Activated CD4-positive, alpha-beta memory T cell treated with anti-CD3 and anti-CD28 coated beads, Interleukin-2, amount 10 ng/mL, durations not matched to agents 7 days and 5 days (primary cell): Measurements from ENCODE around the gene DDI2. TPM values are rescaled to one million over a fixed set of nuclear protein-coding genes. Genes with fewer than 3 reads are reported as not detected.
"Not testable (repeated sequence)": the region's sequence is repeated elsewhere in the genome, so short reads cannot be mapped to it uniquely, and the experiment has no call there.

Experiments used
- CTCF ChIA-PET: fragments of 350-600 bp; sonication (Branson Sonifier 250); formaldehyde crosslinking; loops from one replicate; lab custom pipeline; 2021; ENCODE audit warnings: antibody characterized with exemption, inconsistent platforms; lab: Charles Lee
- POLR2A ChIA-PET: fragments of 350-600 bp; sonication (Branson Sonifier 250); formaldehyde crosslinking; loops from one replicate; lab custom pipeline; 2021; ENCODE audit warnings: antibody characterized with exemption; lab: Charles Lee
- DNase-seq: peaks from one replicate; pipeline ENCODE4 v3.0.0-alpha.2; 2020
- H3K27ac Mint-ChIP-seq: one replicate; pipeline ENCODE4 v1.8.0; 2021; ENCODE audit warnings: mild to moderate bottlenecking, mixed read lengths
- H3K27me3 Mint-ChIP-seq: one replicate; pipeline ENCODE4 v1.8.0; 2021; ENCODE audit warnings: mixed read lengths
- H3K36me3 Mint-ChIP-seq: one replicate; pipeline ENCODE4 v1.8.0; 2021; ENCODE audit warnings: low read depth, mixed read lengths
- H3K4me1 Mint-ChIP-seq: one replicate; pipeline ENCODE4 v1.8.0; 2021; ENCODE audit warnings: mixed read lengths
- H3K4me3 Mint-ChIP-seq: one replicate; pipeline ENCODE4 v1.8.0; 2021; ENCODE audit warnings: mild to moderate bottlenecking, mixed read lengths
- H3K9me3 Mint-ChIP-seq: one replicate; pipeline ENCODE4 v1.8.0; 2021; ENCODE audit warnings: mixed read lengths
- total RNA-seq, 2 experiments: library from RNA; stranded (reverse); gene quantifications; one replicate each; pipeline ENCODE4 v1.2.3, GENCODE V29; 2021

The DDI2 gene
- total RNA-seq, 2 experiments from 2014 or later = 30.5 to 32.7 TPM

GRCh38 chr1:15584489-15585363 lies 32.5 kb upstream of the DDI2 start, which contains the start of gene AGMAT:
AGMAT (minus strand) TSS chr1:15585051; CDS start chr1:15584967, 84 bp downstream.
- Mint-ChIP-seq H3K4me1 (peaks cover 25% of the 10 kb centered on the region), H3K4me3 (peak within 1 kb of the TSS; percentile 70), H3K9me3 (no peaks in the 10 kb centered on the region), H3K27me3 (no peaks in the 10 kb centered on the region), H3K36me3 (peaks cover 26% of the 10 kb centered on the region), H3K27ac (peak within 1 kb of the TSS; percentile 75)
- POLR2A ChIA-PET = interaction anchor here (0.6 to 1.3 kb wide), 6 partner anchors 18 to 100 kb away, joined by 3 to 5 read pairs (median 4); partner anchors contain the start of gene DNAJC16
- DNase-seq = peak; percentile 63
- CTCF ChIA-PET = interaction anchor here (0.6 to 1.2 kb wide), 2 partner anchors 19 to 453 kb away, joined by 3 read pairs; no protein-coding TSS in a partner anchor

GRCh38 chr1:15592285-15592684 lies 25.0 kb upstream of the DDI2 start:
- DNase-seq = no peak
- Mint-ChIP-seq H3K4me1 (no peaks in the 10 kb centered on the region), H3K27me3 (peaks cover 8% of the 10 kb centered on the region), H3K27ac (no peak overlapping the region), H3K4me3 (no peak overlapping the region), H3K36me3 (peaks cover 9% of the 10 kb centered on the region), H3K9me3 (no peaks in the 10 kb centered on the region)
- ChIA-PET POLR2A (interaction anchor here (1.4 kb wide), 1 partner anchor 25 kb away, joined by 3 read pairs; the partner anchor contains the start of gene DDI2), CTCF (interaction anchor here (1.0 to 3.2 kb wide), 3 partner anchors 12 to 149 kb away, joined by 3 to 7 read pairs (median 4); no protein-coding TSS in a partner anchor)

DNA sequence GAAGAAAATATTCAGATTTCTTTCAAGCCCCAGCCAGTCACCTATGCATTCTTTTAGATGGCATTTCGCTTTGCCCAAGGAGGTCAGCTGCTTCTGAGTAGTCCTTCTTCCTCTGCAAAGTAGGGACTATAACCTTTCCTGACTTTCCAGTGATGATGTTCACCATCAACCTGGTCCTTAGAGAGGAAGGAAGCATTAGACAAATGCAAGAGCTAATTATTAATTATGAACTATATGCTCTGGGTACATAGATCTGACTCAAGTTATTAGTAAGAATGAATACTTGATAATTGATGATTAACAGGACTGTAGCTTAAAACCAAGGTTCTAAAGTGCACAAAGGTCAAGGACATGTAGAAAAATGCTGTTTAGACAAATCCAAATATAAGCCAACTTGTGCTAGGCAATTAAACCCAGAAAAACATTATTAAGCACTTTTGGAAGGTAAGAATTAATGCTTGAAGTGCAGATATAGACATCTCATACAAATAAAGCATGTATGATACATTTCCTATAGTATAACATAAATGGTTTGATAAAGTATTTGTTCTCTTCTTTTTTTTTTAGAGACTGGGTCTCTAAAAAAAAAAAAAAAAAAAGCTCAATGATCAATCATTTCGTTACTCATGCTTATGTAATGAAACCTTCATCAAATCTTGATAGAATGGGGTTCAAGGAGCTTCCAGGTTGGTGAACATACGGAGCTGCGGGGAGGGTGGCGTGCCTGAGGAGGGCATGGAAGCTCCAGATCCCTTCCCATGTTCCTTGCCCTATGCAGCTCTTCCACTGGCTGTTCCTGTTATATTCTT lies 21.2 kb upstream of the DDI2 start:
- no peak for DNase-seq
- no peaks in the 10 kb centered on the region for H3K36me3 Mint-ChIP-seq
- no peak overlapping the region for H3K27ac Mint-ChIP-seq
- ChIA-PET CTCF (interaction anchor here (0.6 to 1.9 kb wide), 7 partner anchors 33 to 220 kb away, joined by 3 to 8 read pairs (median 4); no protein-coding TSS in a partner anchor), POLR2A (interaction anchor here (1.1 to 1.4 kb wide), 2 partner anchors 22 to 117 kb away, joined by 4 to 5 read pairs; partner anchors contain the start of gene DDI2)
- no peaks in the 10 kb centered on the region for H3K9me3 Mint-ChIP-seq
- H3K4me3 Mint-ChIP-seq = no peak overlapping the region
- peaks cover 18% of the 10 kb centered on the region for H3K27me3 Mint-ChIP-seq
- H3K4me1 Mint-ChIP-seq = no peaks in the 10 kb centered on the region

- POLR2A ChIA-PET = no interaction called here
- DNase-seq = no peak
- Mint-ChIP-seq H3K36me3 (no peaks in the 10 kb centered on the region), H3K9me3 (no peaks in the 10 kb centered on the region), H3K4me3 (no peak overlapping the region), H3K4me1 (peaks cover 5% of the 10 kb centered on the region), H3K27ac (no peak overlapping the region), H3K27me3 (peaks cover 18% of the 10 kb centered on the region)
- CTCF ChIA-PET = interaction anchor here (1.0 kb wide), 1 partner anchor 20 kb away, joined by 4 read pairs; no protein-coding TSS in a partner anchor
These were observed 18.8 kb upstream of the DDI2 start for GRCh38 chr1:15598436-15598835.

DNA sequence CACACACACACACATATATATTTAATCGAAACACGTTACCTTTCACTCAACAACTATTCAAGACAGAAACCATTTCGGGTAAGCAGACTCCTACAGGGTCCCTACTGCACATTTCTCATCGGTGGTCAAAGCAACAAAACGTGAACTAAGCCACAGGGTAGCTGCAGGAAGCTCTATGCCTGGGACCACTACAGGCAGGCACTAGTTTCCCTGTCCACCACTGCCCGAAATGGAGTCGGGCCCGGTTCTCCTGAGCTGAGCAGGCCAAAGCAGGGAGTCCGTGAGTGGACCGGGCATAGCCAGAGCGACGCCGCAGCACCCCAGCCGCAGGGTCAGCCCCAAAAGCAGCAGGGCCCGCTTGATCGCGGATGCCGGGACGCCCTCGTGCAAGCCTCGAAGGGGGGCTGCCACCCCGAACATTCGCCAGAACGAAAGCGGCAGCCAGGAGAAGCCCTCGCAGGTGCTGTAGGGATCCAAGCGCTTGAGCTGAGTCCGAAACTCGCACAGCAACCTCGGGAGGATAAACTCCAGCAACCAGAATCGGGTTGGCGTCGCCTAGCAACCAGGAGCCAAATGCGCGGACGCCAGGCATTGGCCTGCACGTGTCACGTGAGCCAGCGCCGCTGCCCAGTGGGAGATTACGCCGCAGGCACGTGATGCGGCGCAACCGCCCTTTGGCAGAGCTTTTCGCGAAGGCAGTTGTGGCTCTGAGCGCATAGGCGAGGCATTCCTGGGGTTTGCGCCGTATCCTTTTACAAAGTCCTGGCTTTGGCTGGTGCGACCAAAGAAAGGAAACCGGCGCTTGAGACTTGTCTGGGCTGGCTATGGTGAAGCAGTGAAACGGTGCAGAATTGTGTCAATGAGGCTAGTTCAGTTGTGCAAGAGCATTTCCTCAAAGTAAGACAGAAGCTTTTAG lies 13.9 kb upstream of the DDI2 start:
- Mint-ChIP-seq H3K27me3 (peaks cover 14% of the 10 kb centered on the region), H3K27ac (peak overlapping the region; percentile 9), H3K36me3 (no peaks in the 10 kb centered on the region), H3K4me3 (peak overlapping the region; percentile 57), H3K9me3 (peaks cover 4% of the 10 kb centered on the region), H3K4me1 (peaks cover 13% of the 10 kb centered on the region)
- DNase-seq = peak; percentile 95
- POLR2A ChIA-PET = interaction anchor here (0.6 to 3.9 kb wide), 16 partner anchors 12 to 230 kb away, joined by 3 to 46 read pairs (median 4); partner anchors contain the start of genes AGMAT, DDI2 and DNAJC16
- CTCF ChIA-PET = interaction anchor here (0.8 to 1.4 kb wide), 5 partner anchors 9 to 98 kb away, joined by 3 read pairs; no protein-coding TSS in a partner anchor

GRCh38 chr1:15603966-15604282 lies 13.3 kb upstream of the DDI2 start:
- POLR2A ChIA-PET = interaction anchor here (0.7 to 3.9 kb wide), 13 partner anchors 12 to 229 kb away, joined by 3 to 46 read pairs (median 4); partner anchors contain the start of genes DDI2 and DNAJC16
- not testable (repeated sequence) for DNase-seq, H3K36me3 Mint-ChIP-seq, H3K9me3 Mint-ChIP-seq
- peaks cover 11% of the 10 kb centered on the region for H3K27me3 Mint-ChIP-seq
- H3K4me1 Mint-ChIP-seq = peaks cover 13% of the 10 kb centered on the region
- H3K27ac Mint-ChIP-seq = peak overlapping the region; percentile 9
- H3K4me3 Mint-ChIP-seq = peak overlapping the region; percentile 57
- CTCF ChIA-PET = interaction anchor here (1.0 to 1.5 kb wide), 6 partner anchors 10 to 24 kb away, joined by 3 to 6 read pairs (median 3); no protein-coding TSS in a partner anchor

GRCh38 chr1:15604400-15604799 lies 12.9 kb upstream of the DDI2 start:
- not testable (repeated sequence) for H3K27ac Mint-ChIP-seq, DNase-seq, H3K36me3 Mint-ChIP-seq, H3K9me3 Mint-ChIP-seq, H3K4me3 Mint-ChIP-seq
- H3K4me1 Mint-ChIP-seq = peaks cover 13% of the 10 kb centered on the region
- ChIA-PET CTCF (interaction anchor here (1.4 to 1.5 kb wide), 4 partner anchors 10 to 25 kb away, joined by 3 to 6 read pairs (median 4); no protein-coding TSS in a partner anchor), POLR2A (interaction anchor here (0.8 to 3.9 kb wide), 8 partner anchors 12 to 229 kb away, joined by 3 to 46 read pairs (median 4); partner anchors contain the start of genes DDI2 and DNAJC16)
- peaks cover 11% of the 10 kb centered on the region for H3K27me3 Mint-ChIP-seq

- peaks cover 4% of the 10 kb centered on the region for H3K9me3 Mint-ChIP-seq
- no peaks in the 10 kb centered on the region for H3K36me3 Mint-ChIP-seq
- POLR2A ChIA-PET = interaction anchor here (1.7 to 3.9 kb wide), 2 partner anchors 11 to 92 kb away, joined by 4 to 46 read pairs; partner anchors contain the start of gene DDI2
- H3K27me3 Mint-ChIP-seq = peaks cover 11% of the 10 kb centered on the region
- CTCF ChIA-PET = interaction anchor here (1.4 to 1.5 kb wide), 2 partner anchors 10 to 13 kb away, joined by 4 to 6 read pairs; no protein-coding TSS in a partner anchor
- peaks cover 13% of the 10 kb centered on the region for H3K4me1 Mint-ChIP-seq
- no peak overlapping the region for H3K4me3 Mint-ChIP-seq
- DNase-seq = no peak
- H3K27ac Mint-ChIP-seq = no peak overlapping the region
These were observed 11.6 kb upstream of the DDI2 start for GRCh38 chr1:15605398-15606383.

- ChIA-PET CTCF (no interaction called here), POLR2A (no interaction called here)
- H3K27ac Mint-ChIP-seq = no peak overlapping the region
- H3K27me3 Mint-ChIP-seq = peaks cover 11% of the 10 kb centered on the region
- no peaks in the 10 kb centered on the region for H3K9me3 Mint-ChIP-seq
- H3K36me3 Mint-ChIP-seq = no peaks in the 10 kb centered on the region
- DNase-seq = no peak
- no peak overlapping the region for H3K4me3 Mint-ChIP-seq
- no peaks in the 10 kb centered on the region for H3K4me1 Mint-ChIP-seq
These were observed 7.6 kb upstream of the DDI2 start for GRCh38 chr1:15609631-15610030.

DNA sequence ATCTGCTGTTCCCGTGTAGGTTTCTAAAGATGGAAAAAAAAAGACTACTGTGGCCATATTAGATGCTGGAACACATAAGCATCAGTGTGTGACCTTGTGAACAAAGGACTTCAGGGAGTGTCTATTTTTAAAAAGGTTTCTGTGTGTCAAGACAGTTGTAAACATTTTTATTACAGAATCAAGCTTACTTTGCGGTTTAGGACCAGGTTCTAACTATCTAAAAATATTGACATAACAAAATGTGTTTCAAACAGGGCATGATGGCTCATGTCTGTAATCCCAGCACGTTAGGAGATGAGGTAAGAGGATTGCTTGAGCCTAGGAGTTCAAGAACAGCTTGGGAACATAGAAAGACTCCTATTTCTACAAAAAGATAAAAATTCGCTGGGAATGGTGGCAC lies 7.1 kb upstream of the DDI2 start:
- H3K4me3 Mint-ChIP-seq = no peak overlapping the region
- H3K27ac Mint-ChIP-seq = no peak overlapping the region
- DNase-seq = no peak
- no peaks in the 10 kb centered on the region for H3K9me3 Mint-ChIP-seq
- no peaks in the 10 kb centered on the region for H3K36me3 Mint-ChIP-seq
- H3K27me3 Mint-ChIP-seq = peaks cover 11% of the 10 kb centered on the region
- CTCF ChIA-PET = interaction anchor here (0.7 kb wide), 1 partner anchor 541 kb away, joined by 3 read pairs; no protein-coding TSS in a partner anchor
- H3K4me1 Mint-ChIP-seq = no peaks in the 10 kb centered on the region
- POLR2A ChIA-PET = no interaction called here
